IMR-90 (cell line): ENCODE measurements around the gene EGFR. TPM values are rescaled to one million over a fixed set of nuclear protein-coding genes. Genes with fewer than 3 reads are reported as not detected.

Source experiments
- ATAC-seq: fragments of 200-7000 bp; cut with Tn5 transposase; 2 replicates; pipeline ENCODE4 v1.9.1; 2020; ENCODE audit warnings: low read depth, mild to moderate bottlenecking, moderate library complexity
- BruUV-seq: library from RNA; stranded (reverse); fragments of 400-500 nt; replicated peaks from 2 replicates; lab custom pipeline; 2021; lab: Mats Ljungman, UMichigan
- CTCF ChIA-PET: fragments of 300-600 bp; formaldehyde crosslinking; extraction: SDS; loops from one replicate; lab custom pipeline; 2021; ENCODE audit warnings: antibody characterized with exemption; lab: Yijun Ruan, JAX
- POLR2A ChIA-PET: fragments of 300-600 bp; sonication (Branson Sonifier 250); formaldehyde crosslinking; loops from one replicate; lab custom pipeline; 2022; ENCODE audit warnings: antibody characterized with exemption; ENCODE audit not compliant: unreplicated experiment; lab: Charles Lee
- DNase-seq: peaks from one replicate; pipeline ENCODE4 v3.0.0; 2013
- H2AFZ ChIP-seq: replicated peaks from 2 replicates; pipeline ENCODE3; 2013; ENCODE audit warnings: low read length, mild to moderate bottlenecking; ENCODE audit not compliant: poor library complexity
- H2AK5ac ChIP-seq: 2 replicates; pipeline ENCODE4 v1.6.1; 2013; ENCODE audit warnings: low read depth, low read length, inconsistent platforms
- H2AK9ac ChIP-seq: replicated peaks from 2 replicates; pipeline ENCODE3; 2013; ENCODE audit warnings: mild to moderate bottlenecking, low read depth, low read length, moderate library complexity; ENCODE audit not compliant: poor library complexity
- H2BK120ac ChIP-seq: 2 replicates; pipeline ENCODE4 v1.6.1; 2013; ENCODE audit warnings: low read depth, low read length, inconsistent platforms
- H2BK15ac ChIP-seq: 3 replicates; pipeline ENCODE4 v1.6.1; 2013; ENCODE audit warnings: low read depth, low read length, inconsistent platforms
- H2BK20ac ChIP-seq: 2 replicates; pipeline ENCODE4 v1.6.1; 2013; ENCODE audit warnings: low read depth, mild to moderate bottlenecking, inconsistent platforms, low read length, moderate library complexity
- H2BK5ac ChIP-seq: 2 replicates; pipeline ENCODE4 v1.6.1; 2013; ENCODE audit warnings: mild to moderate bottlenecking, low read depth, low read length, inconsistent platforms; ENCODE audit not compliant: poor library complexity, severe bottlenecking
- H3K14ac ChIP-seq: replicated peaks from 2 replicates; pipeline ENCODE4 v1.6.1; 2013; ENCODE audit warnings: low read depth, low read length, inconsistent platforms
- H3K18ac ChIP-seq: 2 replicates; pipeline ENCODE4 v1.6.1; 2013; ENCODE audit warnings: low read depth, low read length, control low read depth
- H3K23ac ChIP-seq: 2 replicates; pipeline ENCODE4 v1.6.1; 2013; ENCODE audit warnings: low read depth, low read length, inconsistent platforms
- H3K27ac ChIP-seq: 2 replicates; pipeline ENCODE4 v1.5.1; 2013; ENCODE audit warnings: mild to moderate bottlenecking, control low read depth, low read length; ENCODE audit not compliant: insufficient read depth
- H3K27me3 ChIP-seq: 2 replicates; pipeline ENCODE4 v1.6.1; 2013; ENCODE audit warnings: low read length; ENCODE audit not compliant: control insufficient read depth, insufficient read depth
- H3K36me3 ChIP-seq: 2 replicates; pipeline ENCODE4 v1.6.1; 2013; ENCODE audit warnings: low read length, mixed read lengths; ENCODE audit not compliant: control insufficient read depth, insufficient read depth
- H3K4ac ChIP-seq: 2 replicates; pipeline ENCODE4 v1.6.1; 2013; ENCODE audit warnings: low read depth, low read length, inconsistent platforms
- H3K4me1 ChIP-seq: 2 replicates; pipeline ENCODE4 v1.6.1; 2013; ENCODE audit warnings: low read length, mixed read lengths; ENCODE audit not compliant: control insufficient read depth, insufficient read depth
- H3K4me2 ChIP-seq: 2 replicates; pipeline ENCODE4 v1.6.1; 2013; ENCODE audit warnings: low read depth, mild to moderate bottlenecking, control low read depth, low read length, moderate library complexity
- H3K4me3 ChIP-seq: 2 replicates; pipeline ENCODE4 v1.5.1; 2013; ENCODE audit warnings: low read depth, mild to moderate bottlenecking, control low read depth, low read length, moderate library complexity; ENCODE audit not compliant: insufficient read depth
- H3K56ac ChIP-seq: 2 replicates; pipeline ENCODE4 v1.6.1; 2013; ENCODE audit warnings: low read length, inconsistent platforms; ENCODE audit not compliant: insufficient read depth; ENCODE audit errors: extremely low read depth
- H3K79me1 ChIP-seq, 2 experiments: 2 replicates each; pipeline ENCODE4 v1.6.1; 2013; ENCODE audit warnings: low read length in 2 of 2, inconsistent platforms in 1 of 2, low read depth in 1 of 2
- H3K9ac ChIP-seq: 2 replicates; pipeline ENCODE4 v1.6.1; 2013; ENCODE audit warnings: low read depth, low read length, control low read depth
- H3K9me1 ChIP-seq: 2 replicates; pipeline ENCODE4 v1.6.1; 2013; ENCODE audit warnings: low read length, inconsistent platforms; ENCODE audit not compliant: insufficient read depth
- H3K9me3 ChIP-seq: 2 replicates; pipeline ENCODE4 v1.6.1; 2013; ENCODE audit warnings: low read length; ENCODE audit not compliant: control insufficient read depth, insufficient read depth
- H4K20me1 ChIP-seq: 2 replicates; pipeline ENCODE4 v1.6.1; 2013; ENCODE audit warnings: low read length, inconsistent platforms; ENCODE audit not compliant: insufficient read depth
- H4K5ac ChIP-seq: 2 replicates; pipeline ENCODE4 v1.6.1; 2013; ENCODE audit warnings: mild to moderate bottlenecking, low read depth, low read length, control low read depth
- H4K8ac ChIP-seq, 2 experiments: 2 replicates each; pipeline ENCODE4 v1.6.1; 2013; ENCODE audit warnings: low read depth in 2 of 2, low read length in 2 of 2, control low read depth in 1 of 2, inconsistent platforms in 1 of 2
- H4K91ac ChIP-seq: 2 replicates; pipeline ENCODE4 v1.6.1; 2013; ENCODE audit warnings: low read depth, low read length, inconsistent platforms; ENCODE audit not compliant: insufficient read depth
- BHLHE40 ChIP-seq: fragments of 150-350 bp; IDR thresholded peaks from 2 replicates; pipeline ENCODE4 v1.6.1; 2016; ENCODE audit warnings: mild to moderate bottlenecking, low read depth, low read length
- CHD1 ChIP-seq: IDR thresholded peaks from 2 replicates; pipeline ENCODE4 v1.6.1; 2012; ENCODE audit warnings: low read depth, low read length, improper control_type of control experiment
- FOS ChIP-seq: fragments of 150-350 bp; IDR thresholded peaks from 2 replicates; pipeline ENCODE4 v1.6.1; 2016; ENCODE audit warnings: low read depth, low read length
- MAFK ChIP-seq: IDR thresholded peaks from 2 replicates; pipeline ENCODE4 v1.6.1; 2012; ENCODE audit warnings: low read depth, low read length, improper control_type of control experiment
- MAZ ChIP-seq: IDR thresholded peaks from 2 replicates; pipeline ENCODE4 v1.6.1; 2012; ENCODE audit warnings: low read depth, mild to moderate bottlenecking, low read length, improper control_type of control experiment, moderate library complexity, borderline replicate concordance
- POLR2A ChIP-seq: IDR thresholded peaks from 2 replicates; pipeline ENCODE4 v1.6.1; 2012; ENCODE audit warnings: mild to moderate bottlenecking, low read depth, low read length
- RAD21 ChIP-seq: IDR thresholded peaks from 2 replicates; pipeline ENCODE4 v1.6.1; 2012; ENCODE audit warnings: low read length, improper control_type of control experiment
- SMC3 ChIP-seq: fragments of 150-350 bp; IDR thresholded peaks from 2 replicates; pipeline ENCODE4 v1.6.1; 2016; ENCODE audit warnings: low read depth, mild to moderate bottlenecking, antibody characterized with exemption, low read length, moderate library complexity
- WGBS, 2 experiments: methylation state at CpG; one replicate each; pipeline versions ENCODE4 v1.1.5 to v1.1.7; 2013; ENCODE audit warnings: missing lambda C conversion rate in 2 of 2; ENCODE audit not compliant: insufficient read length in 1 of 2; ENCODE audit errors: extremely low coverage in 2 of 2; 5-methylcytosine and 5-hydroxymethylcytosine counted together
- dilution Hi-C: fragments of 300-500 bp; cut with HindIII; formaldehyde crosslinking; loops from one replicate; pipeline ENCODE4 v1.14.3; 2018; ENCODE audit warnings: low sequenced_read_pairs; ENCODE audit not compliant: unreplicated experiment
- in situ Hi-C: fragments of 300-500 bp; cut with MboI; formaldehyde crosslinking; loops from 3 replicates; pipeline ENCODE4 v1.14.3; 2019; ENCODE audit warnings: low sequenced_read_pairs, inconsistent platforms, mixed read lengths
- intact Hi-C: fragments of 100-400 bp; cut with micrococcal nuclease; formaldehyde crosslinking; loops from 2 replicates; pipeline ENCODE4 v1.10.0; 2022
- polyA plus RNA-seq, 3 experiments: library from polyadenylated mRNA; depleted of rRNA; stranded (reverse); fragments of >200 nt; gene quantifications; 2 replicates each; pipeline ENCODE4 v1.2.3, GENCODE V29; 2012; ENCODE audit warnings: low replicate concordance in 1 of 3
- total RNA-seq: library from RNA; depleted of rRNA; stranded (reverse); fragments of >200 nt; gene quantifications from 2 replicates; pipeline ENCODE4 v1.2.3, GENCODE V29; 2012
- TF ChIP-seq, protein P1 (sequence below): fragments of 150-350 bp; IDR thresholded peaks from 2 replicates; pipeline ENCODE4 v1.6.1; 2016; ENCODE audit warnings: low read depth, mild to moderate bottlenecking, low read length, moderate library complexity, borderline replicate concordance

The EGFR gene
- total and polyA plus RNA-seq, 2 of the 4 experiments (the other 2 are of a cell fraction) = 36.9 to 60.4 TPM

DNA sequence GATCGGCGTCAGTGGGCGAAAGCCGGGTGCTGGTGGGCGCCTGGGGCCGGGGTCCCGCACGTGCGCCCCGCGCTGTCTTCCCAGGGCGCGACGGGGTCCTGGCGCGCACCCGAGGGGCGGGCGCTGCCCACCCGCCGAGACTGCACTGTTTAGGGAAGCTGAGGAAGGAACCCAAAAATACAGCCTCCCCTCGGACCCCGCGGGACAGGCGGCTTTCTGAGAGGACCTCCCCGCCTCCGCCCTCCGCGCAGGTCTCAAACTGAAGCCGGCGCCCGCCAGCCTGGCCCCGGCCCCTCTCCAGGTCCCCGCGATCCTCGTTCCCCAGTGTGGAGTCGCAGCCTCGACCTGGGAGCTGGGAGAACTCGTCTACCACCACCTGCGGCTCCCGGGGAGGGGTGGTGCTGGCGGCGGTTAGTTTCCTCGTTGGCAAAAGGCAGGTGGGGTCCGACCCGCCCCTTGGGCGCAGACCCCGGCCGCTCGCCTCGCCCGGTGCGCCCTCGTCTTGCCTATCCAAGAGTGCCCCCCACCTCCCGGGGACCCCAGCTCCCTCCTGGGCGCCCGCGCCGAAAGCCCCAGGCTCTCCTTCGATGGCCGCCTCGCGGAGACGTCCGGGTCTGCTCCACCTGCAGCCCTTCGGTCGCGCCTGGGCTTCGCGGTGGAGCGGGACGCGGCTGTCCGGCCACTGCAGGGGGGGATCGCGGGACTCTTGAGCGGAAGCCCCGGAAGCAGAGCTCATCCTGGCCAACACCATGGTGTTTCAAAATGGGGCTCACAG is 1.1 kb downstream of the EGFR start:
- in situ Hi-C loops (loop anchor here (10.0 kb wide), 2 partner anchors 235 kb away; no protein-coding TSS in a partner anchor), dilution Hi-C loops (no loop called here), intact Hi-C loops (loop anchor here (1.0 to 5.0 kb wide), 4 partner anchors 112 to 235 kb away; no protein-coding TSS in a partner anchor)
- H3K79me1 ChIP-seq = peaks cover 13 to 52% of the 10 kb centered on the region in 2 experiments; a peak in 3 of 4 replicates
- H2BK120ac ChIP-seq = peak overlapping the region; percentile 47; the same call in 1 of the 2 replicates
- H2AFZ ChIP-seq = peak overlapping the region; percentile 85
- no peak overlapping the region; a peak in 2 of 4 replicates for H4K8ac ChIP-seq
- H4K91ac ChIP-seq = peak overlapping the region; percentile 6; the same call in 1 of the 2 replicates
- CTCF ChIA-PET = interaction anchor here (1.1 to 2.8 kb wide), 3 partner anchors 180 to 235 kb away, joined by 3 to 14 read pairs (median 6); no protein-coding TSS in a partner anchor
- H3K4me2 ChIP-seq = peak overlapping the region; percentile 57
- H3K4me3 ChIP-seq = peak overlapping the region; percentile 98
- peak overlapping the region; percentile 88 for H2BK5ac ChIP-seq
- TF ChIP-seq FOS (no peak), RAD21 (peak; percentile 7; the same call in 1 of the 2 replicates), MAZ (no peak), MAFK (no peak), SMC3 (0 out of 2 replicates have a peak, but pooled peaks have one; percentile 8), CHD1 (0 out of 2 replicates have a peak, but pooled peaks have one; percentile 21), BHLHE40 (peak; percentile 47; the same call in 1 of the 2 replicates), POLR2A (no peak)
- TF ChIP-seq, protein P1, sequence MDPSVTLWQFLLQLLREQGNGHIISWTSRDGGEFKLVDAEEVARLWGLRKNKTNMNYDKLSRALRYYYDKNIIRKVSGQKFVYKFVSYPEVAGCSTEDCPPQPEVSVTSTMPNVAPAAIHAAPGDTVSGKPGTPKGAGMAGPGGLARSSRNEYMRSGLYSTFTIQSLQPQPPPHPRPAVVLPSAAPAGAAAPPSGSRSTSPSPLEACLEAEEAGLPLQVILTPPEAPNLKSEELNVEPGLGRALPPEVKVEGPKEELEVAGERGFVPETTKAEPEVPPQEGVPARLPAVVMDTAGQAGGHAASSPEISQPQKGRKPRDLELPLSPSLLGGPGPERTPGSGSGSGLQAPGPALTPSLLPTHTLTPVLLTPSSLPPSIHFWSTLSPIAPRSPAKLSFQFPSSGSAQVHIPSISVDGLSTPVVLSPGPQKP = no peak
- H2BK20ac ChIP-seq = no peak overlapping the region
- H3K9ac ChIP-seq = peak overlapping the region; percentile 93
- peaks cover 45% of the 10 kb centered on the region for H4K20me1 ChIP-seq
- WGBS, 2 experiments = 1% methylated on average over 17 of the region's 78 CpGs; no CpG with 5 or more reads in 1 of the 2 experiments
- H3K36me3 ChIP-seq = peaks cover 5% of the 10 kb centered on the region
- H3K18ac ChIP-seq = peak overlapping the region; percentile 3; the same call in 1 of the 2 replicates
- peak overlapping the region; percentile 94 for H3K14ac ChIP-seq
- H2AK9ac ChIP-seq = peak overlapping the region; percentile 93
- no peaks in the 10 kb centered on the region for H3K27me3 ChIP-seq
- ATAC-seq (peak; percentile 5), DNase-seq (no peak)
- BruUV-seq = no TSS peak
- peak overlapping the region; percentile 44; the same call in 1 of the 2 replicates for H3K56ac ChIP-seq
- no peaks in the 10 kb centered on the region for H3K9me3 ChIP-seq
- peaks cover 21% of the 10 kb centered on the region for H3K9me1 ChIP-seq
- POLR2A ChIA-PET = no interaction called here
- H2AK5ac ChIP-seq = peak overlapping the region; percentile 40
- 0 out of 2 replicates have a peak overlapping the region, but pooled peaks have one; percentile 2 for H4K5ac ChIP-seq
- peaks cover 16% of the 10 kb centered on the region for H3K4me1 ChIP-seq
- peak overlapping the region; percentile 97 for H3K27ac ChIP-seq
- peak overlapping the region; percentile 86 for H3K4ac ChIP-seq
- no peak overlapping the region for H2BK15ac ChIP-seq
- peak overlapping the region; percentile 62 for H3K23ac ChIP-seq
